Measurements from ENCODE around the gene MRC2.

GRCh38 chr17:62735044-62735651 lies 107.7 kb downstream of the MRC2 start:
- TF ChIP-seq CTCF (CRISPR knock-in tag; IDR thresholded peaks at IDR 0.05) (no peak), ZNF792 (CRISPR knock-in tag; IDR thresholded peaks at IDR 0.05) (no peak)

Measured in HepG2 (cell line).